KMS-11 (cell line): Measurements from ENCODE around the gene CLN6.

Experiments used
- H2AFZ ChIP-seq: fragments of 200-600 bp; sonication (generic); 2 replicates; pipeline ENCODE4 v1.6.1; 2016; ENCODE audit warnings: antibody characterized with exemption, mixed run types, low read depth
- H3K27ac ChIP-seq: fragments of 200-600 bp; sonication (generic); 2 replicates; pipeline ENCODE4 v1.6.1; 2016; ENCODE audit warnings: mild to moderate bottlenecking, mixed run types
- H3K27me3 ChIP-seq: fragments of 200-600 bp; sonication (generic); 2 replicates; pipeline ENCODE4 v1.6.1; 2017; ENCODE audit warnings: mild to moderate bottlenecking, low read depth, mixed run types, moderate library complexity; ENCODE audit not compliant: insufficient read depth
- H3K36me3 ChIP-seq: fragments of 200-600 bp; sonication (generic); 2 replicates; pipeline ENCODE4 v1.6.1; 2017; ENCODE audit warnings: mild to moderate bottlenecking, mixed run types; ENCODE audit not compliant: insufficient read depth
- H3K4me1 ChIP-seq: fragments of 200-600 bp; sonication (generic); 2 replicates; pipeline ENCODE4 v1.6.1; 2016; ENCODE audit warnings: mild to moderate bottlenecking, low read depth, mixed run types; ENCODE audit not compliant: poor library complexity, severe bottlenecking
- H3K4me2 ChIP-seq: fragments of 200-600 bp; sonication (generic); 2 replicates; pipeline ENCODE4 v1.7.0; 2016; ENCODE audit warnings: mild to moderate bottlenecking, mixed run types
- H3K4me3 ChIP-seq: fragments of 200-600 bp; sonication (generic); IDR thresholded peaks from 2 replicates; pipeline ENCODE4 v1.6.1; 2017; ENCODE audit warnings: low read depth, low read length, mixed read lengths; ENCODE audit not compliant: insufficient read depth
- H3K79me2 ChIP-seq: fragments of 200-600 bp; sonication (generic); 2 replicates; pipeline ENCODE4 v1.6.1; 2016; ENCODE audit warnings: low read depth, mixed run types; ENCODE audit not compliant: insufficient read depth
- H3K9ac ChIP-seq: fragments of 200-600 bp; sonication (generic); 2 replicates; pipeline ENCODE4 v1.6.1; 2016; ENCODE audit warnings: mild to moderate bottlenecking, mixed run types
- H4K20me1 ChIP-seq: fragments of 200-600 bp; sonication (generic); 2 replicates; pipeline ENCODE4 v1.6.1; 2016; ENCODE audit warnings: mild to moderate bottlenecking, mixed run types; ENCODE audit not compliant: insufficient read depth
- TF ChIP-seq, protein P1 (sequence below): fragments of 200-600 bp; sonication (generic); conservative IDR thresholded peaks from 2 replicates; pipeline ENCODE4 v1.6.1; 2017; ENCODE audit warnings: low read depth, mild to moderate bottlenecking, antibody characterized with exemption, low read length, moderate library complexity, mixed read lengths

CLN6 gene

DNA sequence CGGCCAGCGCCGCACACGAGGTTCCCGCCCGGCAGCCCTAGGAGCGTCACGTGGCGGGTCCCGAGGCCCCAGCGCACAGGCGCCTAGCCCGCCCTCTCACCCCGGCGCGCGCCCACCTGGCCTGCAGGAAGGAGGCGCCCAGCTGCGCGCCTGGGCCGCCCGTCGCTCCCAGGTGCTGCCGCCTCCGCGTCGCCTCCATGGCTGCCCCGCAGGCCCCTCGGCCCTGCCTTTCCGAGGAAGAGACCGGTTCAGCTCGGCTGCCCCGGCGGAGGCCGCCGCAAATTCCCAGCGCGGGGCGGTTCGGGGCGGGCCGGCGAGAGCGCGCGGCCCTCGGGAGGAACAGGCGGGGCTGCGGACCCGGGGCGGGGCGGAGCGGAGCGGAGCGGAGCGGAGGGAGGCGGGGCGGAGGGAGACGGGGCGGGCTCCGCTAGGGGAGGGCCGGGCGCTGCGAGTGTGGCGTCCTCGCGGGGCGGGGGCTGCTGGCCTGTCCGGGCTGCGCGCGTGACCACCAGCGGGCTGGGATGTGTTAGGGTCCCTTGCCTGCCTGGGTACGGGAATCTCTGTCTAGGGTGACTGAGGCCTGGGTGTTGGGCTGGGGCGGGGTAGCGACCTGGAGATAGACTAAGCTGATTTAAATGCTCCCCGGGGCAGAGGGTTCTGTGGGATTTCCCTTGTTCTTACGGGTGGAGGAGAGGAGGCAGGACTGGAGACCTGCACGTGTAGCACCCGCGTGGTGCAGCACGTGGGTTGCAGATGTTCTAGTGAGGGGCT is at the start of gene CLN6:
Gene CLN6 (minus strand): TSS at position 343 of the 771 bp plus-strand sequence. CDS start 144 bp downstream, at position 199.
- H3K79me2 ChIP-seq, result peaks cover 46% of the 10 kb centered on the region
- H3K36me3 ChIP-seq, result no peaks in the 10 kb centered on the region
- H3K4me1 ChIP-seq, result peaks cover 47% of the 10 kb centered on the region
- H4K20me1 ChIP-seq, result no peaks in the 10 kb centered on the region
- no peaks in the 10 kb centered on the region for H3K27me3 ChIP-seq
- H3K27ac ChIP-seq, result peak within 1 kb of the TSS; percentile 83
- peak within 1 kb of the TSS; percentile 95 for H3K9ac ChIP-seq
- peak within 1 kb of the TSS; percentile 73 for H2AFZ ChIP-seq
- H3K4me2 ChIP-seq, result peak within 1 kb of the TSS; percentile 88
- no peak within 1 kb of the TSS for H3K4me3 ChIP-seq
- TF ChIP-seq, protein P1, sequence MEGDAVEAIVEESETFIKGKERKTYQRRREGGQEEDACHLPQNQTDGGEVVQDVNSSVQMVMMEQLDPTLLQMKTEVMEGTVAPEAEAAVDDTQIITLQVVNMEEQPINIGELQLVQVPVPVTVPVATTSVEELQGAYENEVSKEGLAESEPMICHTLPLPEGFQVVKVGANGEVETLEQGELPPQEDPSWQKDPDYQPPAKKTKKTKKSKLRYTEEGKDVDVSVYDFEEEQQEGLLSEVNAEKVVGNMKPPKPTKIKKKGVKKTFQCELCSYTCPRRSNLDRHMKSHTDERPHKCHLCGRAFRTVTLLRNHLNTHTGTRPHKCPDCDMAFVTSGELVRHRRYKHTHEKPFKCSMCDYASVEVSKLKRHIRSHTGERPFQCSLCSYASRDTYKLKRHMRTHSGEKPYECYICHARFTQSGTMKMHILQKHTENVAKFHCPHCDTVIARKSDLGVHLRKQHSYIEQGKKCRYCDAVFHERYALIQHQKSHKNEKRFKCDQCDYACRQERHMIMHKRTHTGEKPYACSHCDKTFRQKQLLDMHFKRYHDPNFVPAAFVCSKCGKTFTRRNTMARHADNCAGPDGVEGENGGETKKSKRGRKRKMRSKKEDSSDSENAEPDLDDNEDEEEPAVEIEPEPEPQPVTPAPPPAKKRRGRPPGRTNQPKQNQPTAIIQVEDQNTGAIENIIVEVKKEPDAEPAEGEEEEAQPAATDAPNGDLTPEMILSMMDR, result no peak

DNA sequence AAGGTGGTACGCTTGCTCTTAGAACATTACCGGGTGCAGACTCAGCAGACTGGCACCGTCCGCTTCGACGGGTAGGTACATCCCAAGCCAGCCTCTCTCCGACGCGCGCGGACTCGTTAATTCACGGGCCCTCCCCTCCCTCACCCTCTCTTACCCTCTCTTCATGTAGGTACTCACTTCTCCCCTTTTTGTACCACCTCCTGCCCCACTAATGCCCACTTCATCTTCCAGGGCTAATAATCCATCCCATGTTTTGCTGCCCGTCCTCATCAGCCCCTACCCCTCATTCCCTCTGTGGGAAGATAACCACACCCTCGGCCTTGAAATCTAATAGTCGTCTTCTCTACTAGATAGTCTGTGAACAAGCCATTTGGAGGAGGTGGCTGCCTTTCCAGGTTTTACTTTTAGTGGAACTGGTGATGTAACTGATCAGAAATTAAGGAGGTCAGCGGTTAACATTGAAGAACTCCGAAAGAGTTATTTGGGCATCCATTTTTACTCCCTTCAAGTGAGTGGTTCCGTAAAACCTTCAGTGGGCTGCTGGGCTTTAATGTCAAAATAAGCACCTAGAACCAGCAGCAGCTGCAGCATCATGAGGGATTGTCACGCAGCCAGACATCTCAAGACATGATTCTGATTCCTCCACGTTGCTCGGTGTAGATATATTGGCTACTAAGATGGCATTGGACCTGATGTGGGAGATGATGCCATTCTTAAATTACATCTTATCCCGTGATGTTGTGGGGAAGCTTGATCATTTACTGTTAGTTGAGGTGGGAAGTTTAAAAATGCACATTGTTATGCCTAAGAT is 49.3 kb upstream of the CLN6 start:
- TF ChIP-seq, protein P1, result no peak
- H3K4me2 ChIP-seq, result peak overlapping the region; percentile 92
- H2AFZ ChIP-seq, result peak overlapping the region; percentile 98; the same call in 1 of the 2 replicates
- peaks cover 49% of the 10 kb centered on the region for H3K4me1 ChIP-seq
- H4K20me1 ChIP-seq, result peaks cover 21% of the 10 kb centered on the region
- H3K27ac ChIP-seq, result peak overlapping the region; percentile 90
- peaks cover 59% of the 10 kb centered on the region for H3K79me2 ChIP-seq
- no peaks in the 10 kb centered on the region for H3K27me3 ChIP-seq
- H3K36me3 ChIP-seq, result no peaks in the 10 kb centered on the region
- peak overlapping the region; percentile 38 for H3K4me3 ChIP-seq
- H3K9ac ChIP-seq, result peak overlapping the region; percentile 72

DNA sequence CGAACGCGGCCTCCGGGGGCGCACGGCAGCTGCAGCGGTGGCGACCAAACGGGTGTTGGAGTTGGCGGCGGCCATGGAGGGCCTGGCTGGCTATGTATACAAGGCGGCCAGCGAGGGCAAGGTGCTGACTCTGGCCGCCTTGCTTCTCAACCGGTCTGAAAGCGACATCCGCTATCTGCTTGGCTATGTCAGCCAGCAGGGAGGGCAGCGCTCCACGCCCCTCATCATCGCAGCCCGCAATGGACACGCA is 48.7 kb upstream of the CLN6 start:
- peak overlapping the region; percentile 92 for H3K4me2 ChIP-seq
- no peaks in the 10 kb centered on the region for H3K27me3 ChIP-seq
- peaks cover 54% of the 10 kb centered on the region for H3K79me2 ChIP-seq
- TF ChIP-seq, protein P1, result no peak
- peak overlapping the region; percentile 98 for H2AFZ ChIP-seq
- H3K4me1 ChIP-seq, result peaks cover 44% of the 10 kb centered on the region
- H4K20me1 ChIP-seq, result peaks cover 17% of the 10 kb centered on the region
- no peaks in the 10 kb centered on the region for H3K36me3 ChIP-seq
- H3K27ac ChIP-seq, result peak overlapping the region; percentile 90
- peak overlapping the region; percentile 38 for H3K4me3 ChIP-seq
- H3K9ac ChIP-seq, result peak overlapping the region; percentile 72

DNA sequence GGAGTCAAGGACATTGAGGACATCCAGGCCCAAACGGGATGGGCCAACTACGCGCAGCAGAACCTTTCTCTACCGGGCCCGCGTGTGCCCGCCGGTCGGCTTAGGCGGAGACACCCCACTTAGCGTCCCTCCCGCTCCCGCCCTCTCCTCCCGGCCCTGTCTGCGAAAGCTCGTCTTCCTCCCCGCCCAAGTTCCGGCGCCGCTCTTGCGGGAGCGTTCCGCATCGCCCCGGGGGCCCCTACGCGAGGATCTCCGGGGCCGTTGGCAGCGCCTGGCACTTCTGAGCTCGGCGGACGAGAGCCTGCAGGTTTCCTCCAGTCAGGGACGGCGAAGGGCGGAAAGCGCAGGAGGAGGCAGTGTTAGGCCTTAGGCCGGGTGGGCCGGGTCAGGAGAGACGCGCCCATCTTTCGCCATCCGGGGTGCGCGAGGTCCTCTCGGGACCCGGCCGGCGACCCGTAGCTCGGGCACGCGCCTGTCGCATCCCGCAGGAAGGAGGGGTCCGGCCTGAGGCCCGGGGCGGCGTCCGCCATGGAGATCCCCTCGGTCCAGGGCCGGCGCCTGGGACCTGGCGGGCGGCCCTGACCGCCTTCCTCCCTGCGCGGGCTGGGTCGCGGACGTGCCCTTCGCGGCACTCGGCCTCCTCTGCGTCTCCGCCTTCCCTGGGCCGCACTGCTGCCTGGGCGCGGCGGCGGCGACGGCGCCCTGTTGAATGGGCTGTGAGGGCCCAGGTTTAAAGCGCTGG is 48.2 kb upstream of the CLN6 start, which contains the start of gene FEM1B:
Gene FEM1B (plus strand): TSS at position 143 of the 742 bp plus-strand sequence. CDS start 673 bp downstream, outside the sequence.
- H4K20me1 ChIP-seq, result peaks cover 17% of the 10 kb centered on the region
- H3K4me2 ChIP-seq, result peak within 1 kb of the TSS; percentile 92
- peaks cover 49% of the 10 kb centered on the region for H3K79me2 ChIP-seq
- H3K4me3 ChIP-seq, result peak within 1 kb of the TSS; percentile 38
- peak within 1 kb of the TSS; percentile 98 for H2AFZ ChIP-seq
- H3K27ac ChIP-seq, result peak within 1 kb of the TSS; percentile 90
- H3K36me3 ChIP-seq, result no peaks in the 10 kb centered on the region
- peak within 1 kb of the TSS; percentile 72 for H3K9ac ChIP-seq
- H3K27me3 ChIP-seq, result no peaks in the 10 kb centered on the region
- TF ChIP-seq, protein P1, result no peak
- H3K4me1 ChIP-seq, result peaks cover 39% of the 10 kb centered on the region
